ENCODE measurements around the gene DBNL. TPM values are rescaled to one million over a fixed set of nuclear protein-coding genes. Genes with fewer than 3 reads are reported as not detected.

DBNL gene
- total RNA-seq, 2 experiments from 2014 or later = 148 to 153 TPM

DNA sequence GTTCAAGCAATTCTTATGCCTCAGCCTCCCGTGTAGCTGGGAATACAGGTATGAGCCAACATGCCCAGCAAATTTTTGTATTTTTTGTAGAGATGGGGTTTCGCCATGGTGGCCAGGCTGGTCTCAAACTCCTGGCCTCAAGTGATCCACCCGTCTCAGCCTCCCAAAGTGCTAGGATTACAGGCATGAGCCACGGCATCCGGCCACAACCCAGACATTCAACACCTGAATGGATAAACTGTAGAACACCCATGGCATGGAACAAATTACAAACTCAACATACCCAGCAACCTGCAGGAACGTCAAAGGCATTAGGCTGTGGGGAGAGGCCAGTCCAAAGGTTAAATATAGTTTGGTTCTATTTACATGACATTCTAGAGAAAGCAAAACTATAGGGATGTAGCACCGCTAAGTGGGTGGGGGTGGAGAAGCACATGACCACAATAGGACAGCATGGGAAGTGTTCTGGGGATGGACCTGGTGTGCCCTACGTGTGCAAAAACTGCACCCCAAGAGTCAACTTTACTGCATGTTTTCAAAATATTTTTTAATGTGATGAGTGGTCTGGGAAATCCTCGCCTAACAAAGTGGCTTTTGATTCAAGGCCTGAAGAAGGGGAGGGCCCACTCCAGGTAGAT lies 27.3 kb downstream of the DBNL start:
- CTCF ChIA-PET = interaction anchor here (0.7 to 1.0 kb wide), 4 partner anchors 9 to 125 kb away, joined by 3 to 5 read pairs (median 3); no protein-coding TSS in a partner anchor
- no peaks in the 10 kb centered on the region for H3K9me3 Mint-ChIP-seq (ENCODE audit: low read depth)
- no peak for ATAC-seq
- H3K27me3 Mint-ChIP-seq = no peaks in the 10 kb centered on the region
- no peak for DNase-seq
- H3K36me3 Mint-ChIP-seq = peaks cover 10% of the 10 kb centered on the region
- no peak overlapping the region for H3K4me3 Mint-ChIP-seq
- no peak overlapping the region for H3K27ac Mint-ChIP-seq
- H3K4me1 Mint-ChIP-seq = peaks cover 11% of the 10 kb centered on the region

DNA sequence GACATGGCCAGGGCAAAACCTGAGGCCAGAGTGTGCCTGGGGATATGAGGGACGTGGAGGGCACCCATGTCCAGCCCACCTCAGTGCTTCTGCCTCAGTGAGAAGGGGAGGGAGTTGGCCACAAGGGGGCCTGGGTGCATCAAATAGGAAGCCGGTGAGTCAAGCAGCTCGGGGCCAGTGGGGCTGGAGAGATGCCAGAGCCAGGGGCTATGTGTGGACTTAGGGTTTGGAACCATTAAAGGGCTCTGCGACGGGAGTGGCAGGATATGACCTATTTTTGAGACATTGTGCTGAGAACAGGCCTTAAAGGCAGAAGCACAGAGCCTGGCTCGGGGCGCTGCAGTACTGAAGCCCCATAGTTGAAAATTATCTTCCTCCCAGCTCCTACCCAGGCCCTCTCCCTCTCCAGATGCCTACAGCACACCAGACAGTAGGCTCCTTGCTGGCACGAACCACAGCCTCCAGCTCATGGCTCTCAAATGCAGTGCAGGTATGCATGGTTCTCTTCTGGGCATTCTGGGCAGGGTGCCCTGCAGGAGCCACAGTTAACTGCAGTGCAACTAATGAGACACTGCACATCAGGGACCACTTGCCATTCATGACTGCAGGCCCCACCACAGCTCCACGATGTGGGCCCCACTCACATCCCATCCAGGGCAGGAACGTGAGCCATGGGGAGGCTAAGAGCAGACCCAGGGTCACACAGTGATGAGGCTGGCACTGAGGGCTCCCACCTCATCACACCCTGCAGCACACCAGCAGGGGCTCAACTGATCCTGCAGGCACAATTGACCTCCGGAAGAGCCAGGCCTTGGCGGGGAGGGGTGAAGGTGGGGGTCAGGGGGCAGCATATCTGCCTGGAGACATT lies 28.1 kb downstream of the DBNL start:
- H3K36me3 Mint-ChIP-seq = peaks cover 12% of the 10 kb centered on the region
- CTCF ChIA-PET = interaction anchor here (0.7 to 1.0 kb wide), 6 partner anchors 9 to 142 kb away, joined by 3 to 5 read pairs (median 3); no protein-coding TSS in a partner anchor
- H3K9me3 Mint-ChIP-seq (ENCODE audit: low read depth) = no peaks in the 10 kb centered on the region
- no peaks in the 10 kb centered on the region for H3K27me3 Mint-ChIP-seq
- H3K4me3 Mint-ChIP-seq = no peak overlapping the region
- peak; percentile 46 for ATAC-seq
- DNase-seq = peak; percentile 63
- H3K4me1 Mint-ChIP-seq = peaks cover 13% of the 10 kb centered on the region
- no peak overlapping the region for H3K27ac Mint-ChIP-seq

- H3K27me3 Mint-ChIP-seq = no peaks in the 10 kb centered on the region
- no peak overlapping the region for H3K4me3 Mint-ChIP-seq
- no peaks in the 10 kb centered on the region for H3K9me3 Mint-ChIP-seq (ENCODE audit: low read depth)
- CTCF ChIA-PET = no interaction called here
- DNase-seq = peak; percentile 82
- H3K36me3 Mint-ChIP-seq = peaks cover 21% of the 10 kb centered on the region
- H3K4me1 Mint-ChIP-seq = peaks cover 23% of the 10 kb centered on the region
- peak overlapping the region; percentile 63 for H3K27ac Mint-ChIP-seq
- ATAC-seq = peak; percentile 88
Observed at GRCh38 chr7:44073664-44074348, 29.3 kb downstream of the DBNL start.

- H3K27me3 Mint-ChIP-seq = no peaks in the 10 kb centered on the region
- peaks cover 25% of the 10 kb centered on the region for H3K36me3 Mint-ChIP-seq
- no peak overlapping the region for H3K4me3 Mint-ChIP-seq
- H3K4me1 Mint-ChIP-seq = peaks cover 27% of the 10 kb centered on the region
- CTCF ChIA-PET = no interaction called here
- H3K9me3 Mint-ChIP-seq (ENCODE audit: low read depth) = no peaks in the 10 kb centered on the region
- DNase-seq (no peak), ATAC-seq (no peak)
- peak overlapping the region; percentile 63 for H3K27ac Mint-ChIP-seq
Observed at GRCh38 chr7:44074349-44074695, 29.8 kb downstream of the DBNL start.

GRCh38 chr7:44075296-44076075 lies 31.0 kb downstream of the DBNL start:
- peaks cover 25% of the 10 kb centered on the region for H3K36me3 Mint-ChIP-seq
- H3K4me3 Mint-ChIP-seq = no peak overlapping the region
- DNase-seq (no peak), ATAC-seq (no peak)
- peaks cover 36% of the 10 kb centered on the region for H3K4me1 Mint-ChIP-seq
- H3K27ac Mint-ChIP-seq = no peak overlapping the region
- CTCF ChIA-PET = interaction anchor here (0.7 to 0.8 kb wide), 2 partner anchors 9 to 121 kb away, joined by 3 read pairs; no protein-coding TSS in a partner anchor
- H3K9me3 Mint-ChIP-seq (ENCODE audit: low read depth) = no peaks in the 10 kb centered on the region
- no peaks in the 10 kb centered on the region for H3K27me3 Mint-ChIP-seq

GRCh38 chr7:44076101-44076895 lies 31.8 kb downstream of the DBNL start:
- DNase-seq = no peak
- no peak for ATAC-seq
- CTCF ChIA-PET = interaction anchor here (0.6 kb wide), 1 partner anchor 778 kb away, joined by 3 read pairs; no protein-coding TSS in a partner anchor
- Mint-ChIP-seq H3K4me1 (peaks cover 43% of the 10 kb centered on the region), H3K9me3 (ENCODE audit: low read depth) (no peaks in the 10 kb centered on the region), H3K27me3 (no peaks in the 10 kb centered on the region), H3K4me3 (no peak overlapping the region), H3K36me3 (peaks cover 30% of the 10 kb centered on the region), H3K27ac (no peak overlapping the region)

DNA sequence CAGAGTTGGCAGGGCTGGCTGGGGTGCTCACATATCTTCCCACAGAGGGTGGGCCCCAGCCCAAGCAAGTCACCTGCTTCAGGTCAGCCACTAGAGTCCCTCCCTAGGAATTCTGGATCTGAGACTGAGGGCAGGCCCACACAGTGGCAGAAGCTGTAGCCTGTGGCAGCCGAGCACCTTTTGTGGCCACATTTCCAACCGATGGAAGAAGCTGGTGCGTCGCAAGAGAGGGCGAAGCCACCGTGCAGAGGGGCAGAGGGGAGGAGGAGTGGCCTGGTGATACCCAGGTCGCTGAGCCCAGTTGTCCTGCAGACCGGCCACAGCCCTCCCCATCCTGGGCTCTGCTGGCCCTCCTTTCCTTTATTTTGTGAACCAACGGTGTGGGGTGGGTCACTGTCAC lies 32.6 kb downstream of the DBNL start:
- CTCF ChIA-PET = interaction anchor here (0.6 kb wide), 1 partner anchor 777 kb away, joined by 3 read pairs; no protein-coding TSS in a partner anchor

DNA sequence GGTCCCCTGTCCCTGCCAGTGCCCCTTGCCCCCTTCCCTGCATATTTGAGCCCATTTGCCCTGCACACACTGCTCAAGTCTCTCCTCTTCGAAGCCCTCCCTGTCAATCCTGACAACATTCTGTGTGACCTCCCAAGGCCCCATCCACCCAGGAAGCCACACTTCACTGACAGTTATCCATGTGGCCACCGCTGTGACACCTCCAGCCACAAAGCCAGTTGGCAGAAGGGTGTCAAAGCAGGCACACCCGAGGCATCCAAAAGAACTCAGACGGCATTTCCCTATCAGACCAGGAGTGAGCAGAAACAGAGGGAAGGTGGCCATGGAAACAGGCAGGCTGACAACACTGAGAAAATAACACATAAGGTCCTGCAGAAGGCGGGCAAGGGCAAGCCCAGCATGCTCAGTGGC lies 33.2 kb downstream of the DBNL start:
- H3K9me3 Mint-ChIP-seq (ENCODE audit: low read depth) = no peaks in the 10 kb centered on the region
- H3K4me1 Mint-ChIP-seq = peaks cover 47% of the 10 kb centered on the region
- CTCF ChIA-PET = interaction anchor here (1.1 kb wide), 1 partner anchor 123 kb away, joined by 4 read pairs; the partner anchor contains the start of gene YKT6
- no peaks in the 10 kb centered on the region for H3K27me3 Mint-ChIP-seq
- no peak overlapping the region for H3K4me3 Mint-ChIP-seq
- peaks cover 30% of the 10 kb centered on the region for H3K36me3 Mint-ChIP-seq
- ATAC-seq (no peak), DNase-seq (no peak)
- H3K27ac Mint-ChIP-seq = peak overlapping the region; percentile 34

More for the DNA sequence above, 32.6 kb downstream of the DBNL start:
- DNase-seq (no peak), ATAC-seq (no peak)
- no peak overlapping the region for H3K4me3 Mint-ChIP-seq
- no peaks in the 10 kb centered on the region for H3K9me3 Mint-ChIP-seq (ENCODE audit: low read depth)
- H3K4me1 Mint-ChIP-seq = peaks cover 47% of the 10 kb centered on the region
- peaks cover 30% of the 10 kb centered on the region for H3K36me3 Mint-ChIP-seq
- no peak overlapping the region for H3K27ac Mint-ChIP-seq
- H3K27me3 Mint-ChIP-seq = no peaks in the 10 kb centered on the region

DNA sequence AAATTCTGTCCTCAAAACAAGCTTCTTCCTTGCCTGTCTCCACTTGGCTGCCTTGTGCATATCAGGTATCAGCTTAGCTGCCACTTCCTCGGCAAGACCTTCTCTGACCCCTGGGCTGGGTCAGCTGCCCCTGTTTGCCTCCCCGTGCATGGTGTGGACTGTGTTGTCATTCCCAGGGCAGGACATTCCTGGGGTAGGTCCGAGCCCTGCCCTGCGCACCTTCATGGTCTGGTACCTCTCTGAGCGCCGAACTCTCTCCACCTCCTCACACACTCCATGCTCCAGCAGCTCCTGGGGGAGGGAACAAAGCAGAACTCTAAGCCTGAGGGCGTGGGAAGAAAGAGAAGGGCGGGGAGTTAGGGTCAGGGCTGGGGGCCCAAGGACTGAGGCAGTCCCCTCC lies 34.0 kb downstream of the DBNL start:
- no peaks in the 10 kb centered on the region for H3K27me3 Mint-ChIP-seq
- ATAC-seq (no peak), DNase-seq (no peak)
- CTCF ChIA-PET = interaction anchor here (1.1 kb wide), 1 partner anchor 122 kb away, joined by 4 read pairs; the partner anchor contains the start of gene YKT6
- H3K27ac Mint-ChIP-seq = peak overlapping the region; percentile 34
- H3K4me1 Mint-ChIP-seq = peaks cover 50% of the 10 kb centered on the region
- no peaks in the 10 kb centered on the region for H3K9me3 Mint-ChIP-seq (ENCODE audit: low read depth)
- no peak overlapping the region for H3K4me3 Mint-ChIP-seq
- peaks cover 30% of the 10 kb centered on the region for H3K36me3 Mint-ChIP-seq

DNA sequence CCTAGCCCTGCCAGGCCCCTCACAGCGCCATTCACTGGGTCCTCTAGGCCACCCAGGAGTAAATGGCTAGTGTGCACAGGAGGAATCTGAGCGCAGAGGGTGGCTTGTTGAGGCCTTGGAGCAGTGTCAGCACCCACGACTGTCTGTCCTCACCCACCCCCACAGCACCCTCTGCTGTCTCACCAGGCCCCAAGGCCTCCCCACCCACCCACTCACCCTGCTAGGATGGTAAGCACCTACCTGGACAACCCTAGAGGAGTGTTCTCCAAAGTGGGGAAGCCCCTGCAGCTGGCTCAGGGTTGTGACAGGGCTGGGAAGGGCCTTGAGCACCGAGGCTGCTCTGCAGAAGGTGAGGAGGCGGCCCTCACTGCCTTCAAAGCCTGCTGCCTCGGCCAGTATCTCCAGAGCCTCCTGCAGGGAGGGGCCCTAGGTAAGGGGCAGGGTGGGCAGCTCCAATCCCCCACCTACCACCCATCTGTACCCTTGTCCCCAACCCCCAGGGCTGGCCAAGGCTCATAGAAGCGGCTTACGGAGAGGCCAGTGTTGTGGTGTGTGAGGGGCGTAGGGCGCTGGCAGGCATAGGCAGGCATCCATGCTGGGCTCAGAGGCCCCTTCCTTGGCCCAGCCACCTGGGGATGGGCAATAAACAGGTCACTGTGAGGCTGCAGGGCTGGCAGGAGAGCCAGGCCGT lies 35.0 kb downstream of the DBNL start:
- Mint-ChIP-seq H3K27ac (no peak overlapping the region), H3K9me3 (ENCODE audit: low read depth) (no peaks in the 10 kb centered on the region), H3K4me1 (peaks cover 45% of the 10 kb centered on the region), H3K4me3 (no peak overlapping the region), H3K36me3 (peaks cover 28% of the 10 kb centered on the region), H3K27me3 (no peaks in the 10 kb centered on the region)
- ATAC-seq = no peak
- CTCF ChIA-PET = no interaction called here
- no peak for DNase-seq

- H3K36me3 Mint-ChIP-seq = peaks cover 28% of the 10 kb centered on the region
- no peaks in the 10 kb centered on the region for H3K9me3 Mint-ChIP-seq (ENCODE audit: low read depth)
- no peak for ATAC-seq
- H3K4me3 Mint-ChIP-seq = no peak overlapping the region
- peaks cover 45% of the 10 kb centered on the region for H3K4me1 Mint-ChIP-seq
- no peaks in the 10 kb centered on the region for H3K27me3 Mint-ChIP-seq
- no peak overlapping the region for H3K27ac Mint-ChIP-seq
- CTCF ChIA-PET = interaction anchor here (1.7 to 2.0 kb wide), 3 partner anchors 60 to 122 kb away, joined by 4 to 9 read pairs (median 5); partner anchors contain the start of gene YKT6
- DNase-seq = no peak
Observed at GRCh38 chr7:44080118-44080517, 35.6 kb downstream of the DBNL start.
